Vagina (tissue), 2 donors: ENCODE measurements around the gene BLNK.

Experiments
- POLR2A ChIP-seq, 2 donors: fragments of 450-650 bp; IDR thresholded peaks; one replicate each; pipeline ENCODE4 v1.6.1; 2017; ENCODE audit warnings: antibody characterized with exemption in 2 of 2, mild to moderate bottlenecking in 2 of 2, moderate library complexity in 2 of 2
- POLR2AphosphoS5 ChIP-seq, 2 donors: sonication (generic); formaldehyde crosslinking; IDR thresholded peaks; one replicate each; pipeline ENCODE4 v1.9.0; 2017; ENCODE audit warnings: antibody characterized with exemption in 2 of 2, mild to moderate bottlenecking in 2 of 2, low read depth in 1 of 2; ENCODE audit not compliant: insufficient read depth in 1 of 2
- TF ChIP-seq, protein P1 (sequence below), 3 experiments: fragments of 450-650 bp in 2 of 3; fragments of 200-600 bp in 1 of 3; sonication (generic) in 1 of 3; IDR thresholded peaks; one replicate each; pipeline ENCODE4 v1.5.1; 2017 to 2019; ENCODE audit warnings: antibody characterized with exemption in 3 of 3, mild to moderate bottlenecking in 2 of 3, moderate library complexity in 2 of 3

DNA sequence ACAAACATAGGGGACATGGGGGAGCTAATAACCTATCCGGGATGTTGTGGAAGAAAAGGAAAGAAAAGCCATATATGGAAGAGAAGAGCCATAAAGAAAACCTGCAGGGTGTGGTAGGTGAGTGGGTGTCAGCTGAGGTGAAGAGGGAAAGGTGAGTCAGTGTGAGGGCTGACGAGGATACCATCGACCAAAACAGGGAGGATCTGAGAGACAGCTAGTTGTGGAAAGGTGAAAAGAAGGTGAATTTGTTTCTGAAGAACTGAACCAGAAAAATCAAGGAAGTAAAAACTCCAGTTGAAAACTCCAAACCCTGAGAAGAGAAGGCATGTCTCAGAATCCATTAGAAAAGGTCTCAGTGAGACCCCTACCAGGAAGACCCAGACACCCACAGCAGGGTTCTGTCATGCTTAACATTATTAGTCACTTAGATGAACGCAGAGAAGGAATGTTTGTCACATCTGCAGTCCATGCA, 4.1 kb downstream of the BLNK start:
- TF ChIP-seq, protein P1, sequence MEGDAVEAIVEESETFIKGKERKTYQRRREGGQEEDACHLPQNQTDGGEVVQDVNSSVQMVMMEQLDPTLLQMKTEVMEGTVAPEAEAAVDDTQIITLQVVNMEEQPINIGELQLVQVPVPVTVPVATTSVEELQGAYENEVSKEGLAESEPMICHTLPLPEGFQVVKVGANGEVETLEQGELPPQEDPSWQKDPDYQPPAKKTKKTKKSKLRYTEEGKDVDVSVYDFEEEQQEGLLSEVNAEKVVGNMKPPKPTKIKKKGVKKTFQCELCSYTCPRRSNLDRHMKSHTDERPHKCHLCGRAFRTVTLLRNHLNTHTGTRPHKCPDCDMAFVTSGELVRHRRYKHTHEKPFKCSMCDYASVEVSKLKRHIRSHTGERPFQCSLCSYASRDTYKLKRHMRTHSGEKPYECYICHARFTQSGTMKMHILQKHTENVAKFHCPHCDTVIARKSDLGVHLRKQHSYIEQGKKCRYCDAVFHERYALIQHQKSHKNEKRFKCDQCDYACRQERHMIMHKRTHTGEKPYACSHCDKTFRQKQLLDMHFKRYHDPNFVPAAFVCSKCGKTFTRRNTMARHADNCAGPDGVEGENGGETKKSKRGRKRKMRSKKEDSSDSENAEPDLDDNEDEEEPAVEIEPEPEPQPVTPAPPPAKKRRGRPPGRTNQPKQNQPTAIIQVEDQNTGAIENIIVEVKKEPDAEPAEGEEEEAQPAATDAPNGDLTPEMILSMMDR (IDR thresholded peaks at IDR 0.05): no peak
- TF ChIP-seq POLR2A (IDR thresholded peaks at IDR 0.05) (no peak), POLR2AphosphoS5 (IDR thresholded peaks at IDR 0.05; ENCODE audit: insufficient read depth in 1 of 2, low read depth in 1 of 2) (no peak)
